Osteoblast (primary cell): ENCODE measurements around the gene ERBB4. TPM values are rescaled to one million over a fixed set of nuclear protein-coding genes. Genes with fewer than 3 reads are reported as not detected.

ENCODE experiments used
- DNase-seq: peaks from one replicate; pipeline ENCODE4 v3.0.0; 2011; ENCODE audit warnings: low spot score, mixed read lengths; ENCODE audit not compliant: insufficient read length; ENCODE audit errors: missing footprints
- H2AFZ ChIP-seq: 2 replicates; pipeline ENCODE4 v1.6.0; 2011; ENCODE audit warnings: mild to moderate bottlenecking, low read length
- H3K27ac ChIP-seq: 2 replicates; pipeline ENCODE4 v1.5.1; 2011; ENCODE audit warnings: mild to moderate bottlenecking, low read depth, low read length, moderate library complexity
- H3K27me3 ChIP-seq: 2 replicates; pipeline ENCODE4 v1.6.0; 2012; ENCODE audit warnings: mild to moderate bottlenecking, control low read depth, inconsistent platforms, low read length, moderate library complexity; ENCODE audit not compliant: insufficient read depth
- H3K36me3 ChIP-seq: 2 replicates; pipeline ENCODE4 v1.5.1; 2011; ENCODE audit warnings: mild to moderate bottlenecking, low read length, control low read depth, moderate library complexity; ENCODE audit not compliant: insufficient read depth
- H3K4me1 ChIP-seq: 2 replicates; pipeline ENCODE4 v1.5.1; 2011; ENCODE audit warnings: mild to moderate bottlenecking, low read length, control low read depth, moderate library complexity; ENCODE audit not compliant: insufficient read depth
- H3K4me2 ChIP-seq: 2 replicates; pipeline ENCODE4 v1.6.0; 2011; ENCODE audit warnings: mild to moderate bottlenecking, low read length; ENCODE audit not compliant: insufficient read depth
- H3K4me3 ChIP-seq: fragments of 200-600 bp; sonication (generic); 3 replicates; pipeline ENCODE4 v1.5.1; 2012; ENCODE audit warnings: mild to moderate bottlenecking, low read length, inconsistent platforms; ENCODE audit not compliant: insufficient read depth
- H3K79me2 ChIP-seq: 2 replicates; pipeline ENCODE4 v1.6.0; 2012; ENCODE audit warnings: mild to moderate bottlenecking, low read length, control low read depth, inconsistent platforms; ENCODE audit not compliant: insufficient read depth
- H3K9me3 ChIP-seq: 2 replicates; pipeline ENCODE4 v1.5.1; 2011; ENCODE audit warnings: low read depth, low read length, control low read depth
- H4K20me1 ChIP-seq: 2 replicates; pipeline ENCODE4 v1.6.0; 2012; ENCODE audit warnings: mild to moderate bottlenecking, low read length, control low read depth; ENCODE audit not compliant: insufficient read depth
- total RNA-seq: library from RNA; depleted of rRNA; stranded (reverse); fragments of >200 nt; gene quantifications from 2 replicates; pipeline ENCODE4 v1.2.3, GENCODE V29; 2012
- TF ChIP-seq, protein P1 (sequence below): IDR thresholded peaks from 2 replicates; pipeline ENCODE4 v1.5.1; 2011; ENCODE audit warnings: mild to moderate bottlenecking, low read depth, low read length, moderate library complexity; ENCODE audit errors: extremely low read depth

Gene ERBB4
- total RNA-seq, 1 donor, result under 0.01 TPM

DNA sequence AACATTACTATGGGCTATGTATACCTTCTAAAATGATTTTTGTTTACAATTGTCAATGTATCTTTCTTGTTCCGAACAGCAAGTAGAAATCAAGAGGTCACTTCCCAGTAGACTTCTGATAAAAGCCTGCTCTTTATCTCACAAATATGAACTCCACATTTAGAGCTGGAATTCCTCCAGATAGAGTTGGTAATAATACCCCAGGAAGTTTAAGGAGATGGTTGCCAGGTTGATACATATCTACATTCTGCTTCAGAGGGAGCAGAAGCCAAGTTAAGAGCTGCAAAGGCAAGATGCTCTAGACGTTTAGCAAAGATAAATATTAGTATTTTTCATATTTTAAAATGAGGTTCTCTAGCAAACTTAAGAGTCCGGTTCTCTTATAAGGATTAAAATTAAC, 267.0 kb downstream of the ERBB4 start:
- Histone ChIP-seq H3K4me1 (no peaks in the 10 kb centered on the region), H3K36me3 (no peaks in the 10 kb centered on the region), H3K27me3 (no peaks in the 10 kb centered on the region), H3K27ac (no peak overlapping the region), H3K4me2 (no peak overlapping the region), H4K20me1 (no peaks in the 10 kb centered on the region), H3K79me2 (no peaks in the 10 kb centered on the region), H3K4me3 (no peak overlapping the region), H2AFZ (no peak overlapping the region), H3K9me3 (no peaks in the 10 kb centered on the region)
- no peak for DNase-seq
- TF ChIP-seq, protein P1, sequence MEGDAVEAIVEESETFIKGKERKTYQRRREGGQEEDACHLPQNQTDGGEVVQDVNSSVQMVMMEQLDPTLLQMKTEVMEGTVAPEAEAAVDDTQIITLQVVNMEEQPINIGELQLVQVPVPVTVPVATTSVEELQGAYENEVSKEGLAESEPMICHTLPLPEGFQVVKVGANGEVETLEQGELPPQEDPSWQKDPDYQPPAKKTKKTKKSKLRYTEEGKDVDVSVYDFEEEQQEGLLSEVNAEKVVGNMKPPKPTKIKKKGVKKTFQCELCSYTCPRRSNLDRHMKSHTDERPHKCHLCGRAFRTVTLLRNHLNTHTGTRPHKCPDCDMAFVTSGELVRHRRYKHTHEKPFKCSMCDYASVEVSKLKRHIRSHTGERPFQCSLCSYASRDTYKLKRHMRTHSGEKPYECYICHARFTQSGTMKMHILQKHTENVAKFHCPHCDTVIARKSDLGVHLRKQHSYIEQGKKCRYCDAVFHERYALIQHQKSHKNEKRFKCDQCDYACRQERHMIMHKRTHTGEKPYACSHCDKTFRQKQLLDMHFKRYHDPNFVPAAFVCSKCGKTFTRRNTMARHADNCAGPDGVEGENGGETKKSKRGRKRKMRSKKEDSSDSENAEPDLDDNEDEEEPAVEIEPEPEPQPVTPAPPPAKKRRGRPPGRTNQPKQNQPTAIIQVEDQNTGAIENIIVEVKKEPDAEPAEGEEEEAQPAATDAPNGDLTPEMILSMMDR, result no peak

DNA sequence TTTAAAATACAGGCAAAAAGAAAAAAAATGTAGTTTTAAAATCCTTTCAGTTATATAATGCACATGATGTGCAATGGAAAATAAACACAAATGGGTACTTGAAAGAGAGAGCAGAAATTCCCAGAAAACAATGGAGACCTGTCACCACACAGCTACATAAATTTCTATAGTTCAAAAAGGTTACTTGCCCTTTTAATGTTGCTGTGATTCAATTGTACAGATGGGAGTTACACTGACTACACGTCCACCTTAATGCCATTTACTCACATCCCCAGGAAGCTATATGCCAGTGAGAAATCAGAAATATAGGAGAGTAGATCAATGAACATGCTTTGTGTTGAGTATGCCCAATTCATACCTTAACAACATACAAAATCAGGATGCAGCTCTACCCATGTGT, 269.6 kb downstream of the ERBB4 start:
- no peaks in the 10 kb centered on the region for H3K36me3 ChIP-seq
- H3K79me2 ChIP-seq, result no peaks in the 10 kb centered on the region
- H3K4me2 ChIP-seq, result no peak overlapping the region
- no peak overlapping the region for H2AFZ ChIP-seq
- no peaks in the 10 kb centered on the region for H4K20me1 ChIP-seq
- no peak for DNase-seq
- no peak overlapping the region for H3K27ac ChIP-seq
- no peak overlapping the region for H3K4me3 ChIP-seq
- no peaks in the 10 kb centered on the region for H3K27me3 ChIP-seq
- TF ChIP-seq, protein P1, result no peak
- no peaks in the 10 kb centered on the region for H3K4me1 ChIP-seq
- no peaks in the 10 kb centered on the region for H3K9me3 ChIP-seq

DNA sequence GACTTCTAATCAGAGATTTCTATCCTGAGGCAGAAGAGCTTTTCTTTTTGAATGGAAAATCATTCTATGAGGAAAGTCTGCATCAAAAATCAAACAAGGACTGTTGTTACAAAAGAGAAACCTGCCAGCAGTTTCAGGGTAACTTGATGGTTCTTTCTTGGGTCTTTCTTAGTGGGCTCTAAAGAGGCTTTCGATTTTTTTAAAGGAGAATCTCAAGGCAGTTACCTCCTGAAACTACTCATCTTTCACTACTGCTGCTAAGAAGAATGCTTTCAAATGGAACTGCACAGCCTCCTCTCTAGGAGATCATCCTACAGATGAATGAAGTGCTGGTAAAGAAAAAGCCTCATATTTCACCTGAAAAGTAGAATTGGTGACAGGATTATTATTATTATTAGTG, 272.3 kb downstream of the ERBB4 start:
- H3K36me3 ChIP-seq, result no peaks in the 10 kb centered on the region
- no peak for DNase-seq
- H3K27me3 ChIP-seq, result no peaks in the 10 kb centered on the region
- H3K79me2 ChIP-seq, result no peaks in the 10 kb centered on the region
- H3K27ac ChIP-seq, result no peak overlapping the region
- H4K20me1 ChIP-seq, result no peaks in the 10 kb centered on the region
- H3K4me3 ChIP-seq, result no peak overlapping the region
- H3K4me2 ChIP-seq, result no peak overlapping the region
- no peaks in the 10 kb centered on the region for H3K9me3 ChIP-seq
- H3K4me1 ChIP-seq, result no peaks in the 10 kb centered on the region
- TF ChIP-seq, protein P1, result no peak
- H2AFZ ChIP-seq, result no peak overlapping the region

DNA sequence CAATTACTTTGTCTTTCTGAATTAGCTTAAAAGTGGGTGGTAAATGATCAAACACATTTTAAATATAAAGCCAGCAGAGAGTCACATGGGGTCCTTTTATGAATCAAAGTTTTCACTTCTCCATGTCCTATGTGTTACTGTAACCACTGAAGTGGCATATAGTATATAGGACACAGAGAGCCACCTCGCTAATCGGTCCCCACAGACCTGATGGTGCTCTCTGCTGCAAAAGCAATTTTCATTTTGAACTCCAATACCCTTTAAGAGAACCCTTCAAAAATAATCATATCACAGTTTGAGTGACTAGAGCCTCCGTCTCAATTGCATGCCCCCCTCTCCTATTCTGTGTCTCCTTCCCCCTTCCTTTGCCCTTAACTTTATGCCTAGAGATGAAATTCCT, 272.8 kb downstream of the ERBB4 start:
- Histone ChIP-seq H3K9me3 (no peaks in the 10 kb centered on the region), H3K79me2 (no peaks in the 10 kb centered on the region), H2AFZ (no peak overlapping the region), H4K20me1 (no peaks in the 10 kb centered on the region), H3K4me1 (no peaks in the 10 kb centered on the region), H3K27ac (no peak overlapping the region), H3K4me2 (no peak overlapping the region), H3K4me3 (no peak overlapping the region), H3K36me3 (no peaks in the 10 kb centered on the region), H3K27me3 (no peaks in the 10 kb centered on the region)
- no peak for DNase-seq
- TF ChIP-seq, protein P1, result no peak
